GM10248 (cell line): ENCODE data around the gene WDR82.

Source experiments
- CTCF ChIA-PET: fragments of 300-600 bp; sonication (Branson Sonifier 250); formaldehyde crosslinking; extraction: SDS; loops from one replicate; lab custom pipeline; 2021; ENCODE audit warnings: antibody characterized with exemption; lab: Yijun Ruan, JAX
- POLR2A ChIA-PET: fragments of 350-650 bp; sonication (Branson Sonifier 250); formaldehyde crosslinking; extraction: SDS; loops from one replicate; lab custom pipeline; 2020; ENCODE audit warnings: antibody characterized with exemption; lab: Yijun Ruan, JAX
- DNase-seq: peaks from one replicate; pipeline ENCODE4 v3.0.0; 2012; ENCODE audit errors: extremely low spot score
- CTCF ChIP-seq: IDR thresholded peaks from 2 replicates; pipeline ENCODE4 v1.5.1; 2012; ENCODE audit warnings: mild to moderate bottlenecking, low read depth; ENCODE audit errors: extremely low read depth, missing control alignments, control extremely low read depth

The WDR82 gene

GRCh38 chr3:52256159-52256558, 22.3 kb downstream of the WDR82 start:
- POLR2A ChIA-PET: no interaction called here
- TF ChIP-seq CTCF: no peak
- CTCF ChIA-PET: interaction anchor here (1.0 to 1.7 kb wide), 7 partner anchors 11 to 35 kb away, joined by 3 to 7 read pairs (median 3); no protein-coding TSS in a partner anchor
- no peak for DNase-seq

GRCh38 chr3:52254608-52255007, 23.8 kb downstream of the WDR82 start:
- POLR2A ChIA-PET: interaction anchor here (0.5 kb wide), 1 partner anchor 413 kb away, joined by 3 read pairs; no protein-coding TSS in a partner anchor
- no peak for DNase-seq
- TF ChIP-seq CTCF: no peak
- CTCF ChIA-PET: interaction anchor here (1.1 to 5.1 kb wide), 5 partner anchors 11 to 31 kb away, joined by 3 to 31 read pairs (median 7); no protein-coding TSS in a partner anchor

GRCh38 chr3:52253314-52254304, 24.8 kb downstream of the WDR82 start:
- no peak for TF ChIP-seq CTCF
- ChIA-PET POLR2A (interaction anchor here (0.5 to 1.4 kb wide), 11 partner anchors 9 to 414 kb away, joined by 3 to 5 read pairs (median 3); partner anchors contain the start of gene TWF2), CTCF (interaction anchor here (0.9 to 5.1 kb wide), 13 partner anchors 10 to 252 kb away, joined by 3 to 31 read pairs (median 6); partner anchors contain the start of gene WDR82)
- peak; percentile 91 for DNase-seq

- ChIA-PET CTCF (interaction anchor here (1.1 to 5.1 kb wide), 3 partner anchors 9 to 30 kb away, joined by 5 to 31 read pairs (median 22); no protein-coding TSS in a partner anchor), POLR2A (no interaction called here)
Observed at GRCh38 chr3:52250122-52250521, 28.3 kb downstream of the WDR82 start.

GRCh38 chr3:52249683-52250082, 28.8 kb downstream of the WDR82 start:
- ChIA-PET POLR2A (no interaction called here), CTCF (interaction anchor here (1.3 to 5.1 kb wide), 5 partner anchors 9 to 30 kb away, joined by 5 to 31 read pairs (median 14); partner anchors contain the start of gene TWF2)
- TF ChIP-seq CTCF: no peak
- DNase-seq: no peak

More at GRCh38 chr3:52250122-52250521, 28.3 kb downstream of the WDR82 start:
- DNase-seq: no peak
- TF ChIP-seq CTCF: no peak
